Peyer's patch (tissue), 4 donors: Measurements from ENCODE around the gene DUT.

Experiments
- CTCF ChIP-seq, 6 experiments: fragments of 450-650 bp in 4 of 6; fragments of 200-600 bp in 2 of 6; sonication (generic) in 1 of 6; IDR thresholded peaks; one replicate each; pipeline ENCODE4 v1.5.1; 2017 to 2019; ENCODE audit warnings: antibody characterized with exemption in 6 of 6, mild to moderate bottlenecking in 3 of 6, moderate library complexity in 1 of 6
- POLR2A ChIP-seq, 2 donors: fragments of 450-650 bp; IDR thresholded peaks; one replicate each; pipeline ENCODE4 v1.5.1; 2017; ENCODE audit warnings: antibody characterized with exemption in 2 of 2, mild to moderate bottlenecking in 2 of 2, moderate library complexity in 2 of 2

- TF ChIP-seq POLR2A (IDR thresholded peaks at IDR 0.05) (no peak), CTCF (IDR thresholded peaks at IDR 0.05) (no peak)
Observed at GRCh38 chr15:48392356-48392755, 61.1 kb downstream of the DUT start.
